Loucy (cell line): ENCODE measurements around the gene GABRG3.

Experiments used
- H2AFZ ChIP-seq: fragments of 200-600 bp; sonication (generic); 2 replicates; pipeline ENCODE4 v1.6.0; 2016; ENCODE audit warnings: antibody characterized with exemption, mild to moderate bottlenecking, low read length, moderate library complexity
- H3F3A ChIP-seq: fragments of 200-600 bp; 2 replicates; pipeline ENCODE4 v1.6.0; 2016; ENCODE audit warnings: antibody characterized with exemption, low read depth, mild to moderate bottlenecking
- H3K27me3 ChIP-seq: fragments of 200-600 bp; sonication (generic); 2 replicates; pipeline ENCODE4 v1.6.1; 2014; ENCODE audit warnings: low read length, mild to moderate bottlenecking; ENCODE audit not compliant: insufficient read depth, poor library complexity, severe bottlenecking
- H3K36me3 ChIP-seq: fragments of 200-600 bp; sonication (generic); 2 replicates; pipeline ENCODE4 v1.6.1; 2016; ENCODE audit warnings: low read length; ENCODE audit not compliant: insufficient read depth
- H3K4me1 ChIP-seq: fragments of 200-600 bp; sonication (generic); 2 replicates; pipeline ENCODE4 v1.5.1; 2014; ENCODE audit warnings: low read length, mild to moderate bottlenecking; ENCODE audit not compliant: insufficient read depth, poor library complexity, severe bottlenecking
- H3K4me2 ChIP-seq: fragments of 200-600 bp; sonication (generic); 2 replicates; pipeline ENCODE4 v1.6.0; 2014; ENCODE audit warnings: antibody characterized with exemption, low read length, low read depth, mild to moderate bottlenecking; ENCODE audit not compliant: poor library complexity, severe bottlenecking
- H3K4me3 ChIP-seq: fragments of 200-600 bp; sonication (generic); 2 replicates; pipeline ENCODE4 v1.5.1; 2014; ENCODE audit warnings: low read length, mild to moderate bottlenecking, mixed read lengths; ENCODE audit not compliant: poor library complexity, severe bottlenecking
- H3K79me2 ChIP-seq: fragments of 200-600 bp; sonication (generic); 2 replicates; pipeline ENCODE4 v1.6.1; 2014; ENCODE audit warnings: low read length; ENCODE audit not compliant: insufficient read depth
- H3K9ac ChIP-seq: fragments of 200-600 bp; sonication (generic); 2 replicates; pipeline ENCODE4 v1.6.0; 2014; ENCODE audit warnings: mild to moderate bottlenecking, low read depth, low read length, moderate library complexity; ENCODE audit not compliant: poor library complexity, severe bottlenecking
- H3K9me2 ChIP-seq: fragments of 200-600 bp; sonication (generic); replicated peaks from 2 replicates; pipeline ENCODE4 v1.6.1; 2016; ENCODE audit warnings: low read depth, low read length, mixed read lengths
- H3K9me3 ChIP-seq: fragments of 200-600 bp; sonication (generic); 2 replicates; pipeline ENCODE4 v1.6.1; 2014; ENCODE audit warnings: mild to moderate bottlenecking, antibody characterized with exemption, low read length, low read depth; ENCODE audit not compliant: insufficient read depth
- H4K20me1 ChIP-seq: fragments of 200-600 bp; sonication (generic); 2 replicates; pipeline ENCODE4 v1.6.0; 2014; ENCODE audit warnings: antibody characterized with exemption, low read length, mild to moderate bottlenecking; ENCODE audit not compliant: insufficient read depth, poor library complexity, severe bottlenecking
- CTCF ChIP-seq: fragments of 200-600 bp; sonication (generic); conservative IDR thresholded peaks from 2 replicates; pipeline ENCODE4 v1.5.1; 2014; ENCODE audit warnings: mild to moderate bottlenecking, antibody characterized with exemption, low read length
- EZH2phosphoT487 ChIP-seq: fragments of 200-600 bp; IDR thresholded peaks from 2 replicates; pipeline ENCODE4 v1.6.1; 2018; ENCODE audit warnings: antibody characterized with exemption, mild to moderate bottlenecking, moderate library complexity, borderline replicate concordance

The GABRG3 gene

GRCh38 chr15:27062951-27063350 lies 92.0 kb downstream of the GABRG3 start:
- Histone ChIP-seq H3F3A (no peaks in the 10 kb centered on the region), H3K4me2 (no peak overlapping the region), H2AFZ (no peak overlapping the region), H3K27me3 (no peaks in the 10 kb centered on the region), H3K9me3 (peaks cover 13% of the 10 kb centered on the region; the same call in 1 of the 2 replicates), H3K79me2 (no peaks in the 10 kb centered on the region), H4K20me1 (no peaks in the 10 kb centered on the region), H3K4me1 (no peaks in the 10 kb centered on the region), H3K9me2 (no peaks in the 10 kb centered on the region), H3K9ac (no peak overlapping the region), H3K4me3 (no peak overlapping the region), H3K36me3 (no peaks in the 10 kb centered on the region)
- TF ChIP-seq EZH2phosphoT487 (no peak), CTCF (no peak)

- peaks cover 13% of the 10 kb centered on the region; the same call in 1 of the 2 replicates for H3K9me3 ChIP-seq
- no peak overlapping the region for H3K9ac ChIP-seq
- H3F3A ChIP-seq: no peaks in the 10 kb centered on the region
- H3K27me3 ChIP-seq: no peaks in the 10 kb centered on the region
- H3K36me3 ChIP-seq: no peaks in the 10 kb centered on the region
- H3K79me2 ChIP-seq: no peaks in the 10 kb centered on the region
- no peaks in the 10 kb centered on the region for H3K4me1 ChIP-seq
- no peaks in the 10 kb centered on the region for H3K9me2 ChIP-seq
- H2AFZ ChIP-seq: no peak overlapping the region
- no peak overlapping the region for H3K4me3 ChIP-seq
- H3K4me2 ChIP-seq: no peak overlapping the region
- no peaks in the 10 kb centered on the region for H4K20me1 ChIP-seq
- no peak for TF ChIP-seq CTCF
- TF ChIP-seq EZH2phosphoT487: no peak
These were observed 93.1 kb downstream of the GABRG3 start for GRCh38 chr15:27064080-27064479.

DNA sequence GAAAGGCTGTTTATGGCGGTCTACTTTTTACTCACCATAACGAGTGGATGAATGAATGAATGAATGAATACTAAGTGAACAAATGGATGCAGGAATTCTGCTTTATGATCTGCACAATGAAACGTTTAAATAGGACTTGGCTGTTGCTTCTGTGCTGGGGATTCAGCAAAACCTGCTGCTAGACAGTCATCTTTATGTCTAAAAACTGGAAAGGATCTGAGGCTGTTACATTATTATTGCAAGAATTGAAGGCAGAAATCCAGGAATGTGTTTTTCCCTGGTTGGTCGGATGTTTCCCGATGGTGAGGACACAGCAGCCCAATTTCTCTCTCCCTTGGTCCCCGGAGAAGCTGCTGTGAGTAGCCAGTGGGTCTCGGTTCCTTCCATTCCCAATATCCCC lies 94.2 kb downstream of the GABRG3 start:
- Histone ChIP-seq H3K9me3 (peaks cover 13% of the 10 kb centered on the region; the same call in 1 of the 2 replicates), H2AFZ (no peak overlapping the region), H3K4me1 (no peaks in the 10 kb centered on the region), H4K20me1 (no peaks in the 10 kb centered on the region), H3K4me3 (no peak overlapping the region), H3K9ac (no peak overlapping the region), H3F3A (no peaks in the 10 kb centered on the region), H3K79me2 (no peaks in the 10 kb centered on the region), H3K36me3 (no peaks in the 10 kb centered on the region), H3K27me3 (no peaks in the 10 kb centered on the region), H3K4me2 (no peak overlapping the region), H3K9me2 (no peaks in the 10 kb centered on the region)
- TF ChIP-seq EZH2phosphoT487 (no peak), CTCF (no peak)
